ENCODE results near the gene DCAF12.

DNA sequence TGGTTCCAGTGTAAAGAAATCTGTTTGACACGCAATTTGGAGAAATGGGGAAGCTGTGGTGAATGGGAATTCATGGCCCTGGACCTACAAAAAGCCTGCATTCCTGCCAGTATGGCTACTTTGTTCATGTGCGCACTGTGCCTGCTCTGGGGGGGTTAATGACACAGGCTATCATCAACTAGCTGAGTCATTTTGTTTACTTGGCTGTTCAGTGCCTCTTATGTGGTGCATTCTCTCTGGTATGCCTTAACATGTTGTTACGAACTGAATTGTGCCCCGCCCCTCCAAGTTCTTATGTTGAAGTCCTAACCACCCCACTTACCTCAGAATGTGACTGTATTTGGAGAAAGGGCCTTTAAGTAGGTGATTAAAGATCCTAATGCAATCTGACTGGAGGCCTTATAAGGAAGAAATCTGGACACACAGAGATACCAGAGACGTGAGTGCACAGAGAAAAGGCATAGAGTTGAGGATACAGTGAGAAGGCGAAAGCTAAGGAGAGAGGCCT lies 31.9 kb upstream of the DCAF12 start:
- TF ChIP-seq, protein P1, sequence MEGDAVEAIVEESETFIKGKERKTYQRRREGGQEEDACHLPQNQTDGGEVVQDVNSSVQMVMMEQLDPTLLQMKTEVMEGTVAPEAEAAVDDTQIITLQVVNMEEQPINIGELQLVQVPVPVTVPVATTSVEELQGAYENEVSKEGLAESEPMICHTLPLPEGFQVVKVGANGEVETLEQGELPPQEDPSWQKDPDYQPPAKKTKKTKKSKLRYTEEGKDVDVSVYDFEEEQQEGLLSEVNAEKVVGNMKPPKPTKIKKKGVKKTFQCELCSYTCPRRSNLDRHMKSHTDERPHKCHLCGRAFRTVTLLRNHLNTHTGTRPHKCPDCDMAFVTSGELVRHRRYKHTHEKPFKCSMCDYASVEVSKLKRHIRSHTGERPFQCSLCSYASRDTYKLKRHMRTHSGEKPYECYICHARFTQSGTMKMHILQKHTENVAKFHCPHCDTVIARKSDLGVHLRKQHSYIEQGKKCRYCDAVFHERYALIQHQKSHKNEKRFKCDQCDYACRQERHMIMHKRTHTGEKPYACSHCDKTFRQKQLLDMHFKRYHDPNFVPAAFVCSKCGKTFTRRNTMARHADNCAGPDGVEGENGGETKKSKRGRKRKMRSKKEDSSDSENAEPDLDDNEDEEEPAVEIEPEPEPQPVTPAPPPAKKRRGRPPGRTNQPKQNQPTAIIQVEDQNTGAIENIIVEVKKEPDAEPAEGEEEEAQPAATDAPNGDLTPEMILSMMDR (IDR thresholded peaks at IDR 0.05), result no peak
- TF ChIP-seq EZH2 (IDR thresholded peaks at IDR 0.05; ENCODE audit: borderline replicate concordance, insufficient read depth, low read depth, low read length, poor library complexity, severe bottlenecking), result no peak
